Karpas-422 (cell line): Measurements from ENCODE around the gene APOH. TPM values are rescaled to one million over a fixed set of nuclear protein-coding genes. Genes with fewer than 3 reads are reported as not detected.

Source experiments
- DNase-seq: peaks from one replicate; pipeline ENCODE4 v3.0.0-alpha.2; 2015
- H2AFZ ChIP-seq: fragments of 200-600 bp; sonication (generic); 2 replicates; pipeline ENCODE4 v1.6.1; 2014; ENCODE audit warnings: antibody characterized with exemption, low read length, mixed read lengths
- H3K27ac ChIP-seq: fragments of 200-600 bp; sonication (generic); 2 replicates; pipeline ENCODE4 v1.5.1; 2014; ENCODE audit warnings: mild to moderate bottlenecking, low read length, moderate library complexity
- H3K27me3 ChIP-seq: fragments of 200-600 bp; sonication (generic); 2 replicates; pipeline ENCODE4 v1.6.1; 2014; ENCODE audit warnings: low read length, mixed read lengths
- H3K36me3 ChIP-seq: fragments of 200-600 bp; sonication (generic); 2 replicates; pipeline ENCODE4 v1.6.1; 2014; ENCODE audit warnings: low read length, mixed read lengths; ENCODE audit not compliant: insufficient read depth
- H3K4me1 ChIP-seq: fragments of 200-600 bp; sonication (generic); 2 replicates; pipeline ENCODE4 v1.6.1; 2014; ENCODE audit warnings: mild to moderate bottlenecking, low read length, mixed read lengths
- H3K4me2 ChIP-seq: fragments of 200-600 bp; sonication (generic); 2 replicates; pipeline ENCODE4 v1.6.1; 2014; ENCODE audit warnings: low read length, low read depth, mild to moderate bottlenecking; ENCODE audit not compliant: poor library complexity, severe bottlenecking
- H3K4me3 ChIP-seq: fragments of 200-600 bp; sonication (generic); 2 replicates; pipeline ENCODE4 v1.5.1; 2014; ENCODE audit warnings: mild to moderate bottlenecking, antibody characterized with exemption, low read length, mixed read lengths
- H3K79me2 ChIP-seq: fragments of 200-600 bp; sonication (generic); 2 replicates; pipeline ENCODE4 v1.6.1; 2014; ENCODE audit warnings: mild to moderate bottlenecking, low read length, mixed read lengths
- H3K9ac ChIP-seq: fragments of 200-600 bp; sonication (generic); 2 replicates; pipeline ENCODE4 v1.6.0; 2014; ENCODE audit warnings: low read length
- H3K9me2 ChIP-seq: fragments of 200-600 bp; sonication (generic), shearing (Covaris generic); replicated peaks from 2 replicates; pipeline ENCODE4 v1.6.0; 2014; ENCODE audit warnings: mild to moderate bottlenecking, low read length, moderate library complexity; ENCODE audit not compliant: insufficient read depth
- H3K9me3 ChIP-seq: fragments of 300-700, 200-600 bp; sonication (generic); 2 replicates; pipeline ENCODE4 v1.6.1; 2014; ENCODE audit warnings: low read length, mixed read lengths
- H4K20me1 ChIP-seq: fragments of 200-600 bp; sonication (generic); 2 replicates; pipeline ENCODE4 v1.6.1; 2014; ENCODE audit warnings: mild to moderate bottlenecking, antibody characterized with exemption, low read length, low read depth; ENCODE audit not compliant: insufficient read depth
- total RNA-seq: library from RNA; depleted of rRNA; stranded (reverse); fragments of >200 nt; shearing (Covaris generic); gene quantifications from 2 replicates; pipeline ENCODE4 v1.2.3, GENCODE V29; 2014; ENCODE audit warnings: low replicate concordance; rRNA removed

The APOH gene
- not detected in 2 replicates for total RNA-seq

GRCh38 chr17:66228887-66229782 lies at the start of gene APOH:
Gene APOH (minus strand): TSS chr17:66229415. CDS start chr17:66229379, 36 bp downstream.
- H3K36me3 ChIP-seq, result no peaks in the 10 kb centered on the region
- H3K4me2 ChIP-seq, result no peak within 1 kb of the TSS
- no peak within 1 kb of the TSS for H3K9ac ChIP-seq
- H4K20me1 ChIP-seq, result no peaks in the 10 kb centered on the region
- DNase-seq, result no peak
- no peak within 1 kb of the TSS for H3K4me3 ChIP-seq
- no peak within 1 kb of the TSS for H2AFZ ChIP-seq
- no peaks in the 10 kb centered on the region for H3K27me3 ChIP-seq
- no peaks in the 10 kb centered on the region for H3K9me3 ChIP-seq
- H3K9me2 ChIP-seq, result no peaks in the 10 kb centered on the region
- no peak within 1 kb of the TSS for H3K27ac ChIP-seq
- H3K4me1 ChIP-seq, result no peaks in the 10 kb centered on the region
- no peaks in the 10 kb centered on the region for H3K79me2 ChIP-seq

GRCh38 chr17:66277191-66277590 lies 48.0 kb upstream of the APOH start:
- Histone ChIP-seq H3K27me3 (no peaks in the 10 kb centered on the region), H3K4me3 (no peak overlapping the region), H3K9ac (no peak overlapping the region), H3K9me3 (no peaks in the 10 kb centered on the region), H3K27ac (no peak overlapping the region), H3K4me1 (no peaks in the 10 kb centered on the region), H3K36me3 (no peaks in the 10 kb centered on the region), H3K4me2 (no peak overlapping the region), H3K79me2 (no peaks in the 10 kb centered on the region), H2AFZ (no peak overlapping the region), H4K20me1 (no peaks in the 10 kb centered on the region), H3K9me2 (no peaks in the 10 kb centered on the region)
- DNase-seq, result no peak

GRCh38 chr17:66276328-66276937 lies 47.2 kb upstream of the APOH start:
- no peaks in the 10 kb centered on the region for H4K20me1 ChIP-seq
- H3K36me3 ChIP-seq, result no peaks in the 10 kb centered on the region
- no peak overlapping the region for H3K4me3 ChIP-seq
- no peaks in the 10 kb centered on the region for H3K79me2 ChIP-seq
- H3K9me2 ChIP-seq, result no peaks in the 10 kb centered on the region
- no peaks in the 10 kb centered on the region for H3K4me1 ChIP-seq
- no peak overlapping the region for H3K27ac ChIP-seq
- no peak overlapping the region for H3K4me2 ChIP-seq
- no peak overlapping the region for H3K9ac ChIP-seq
- H3K27me3 ChIP-seq, result no peaks in the 10 kb centered on the region
- DNase-seq, result no peak
- H2AFZ ChIP-seq, result no peak overlapping the region
- peaks cover under 1% of the 10 kb centered on the region; the same call in 1 of the 2 replicates for H3K9me3 ChIP-seq

GRCh38 chr17:66275651-66276050 lies 46.4 kb upstream of the APOH start:
- Histone ChIP-seq H3K36me3 (no peaks in the 10 kb centered on the region), H3K9me3 (peaks cover 5% of the 10 kb centered on the region; the same call in 1 of the 2 replicates), H4K20me1 (no peaks in the 10 kb centered on the region), H3K9me2 (no peaks in the 10 kb centered on the region), H3K4me2 (no peak overlapping the region), H3K79me2 (no peaks in the 10 kb centered on the region), H3K27ac (no peak overlapping the region), H2AFZ (no peak overlapping the region), H3K27me3 (no peaks in the 10 kb centered on the region), H3K9ac (no peak overlapping the region), H3K4me3 (no peak overlapping the region), H3K4me1 (no peaks in the 10 kb centered on the region)
- DNase-seq, result no peak

GRCh38 chr17:66273586-66273848 lies 44.3 kb upstream of the APOH start:
- no peaks in the 10 kb centered on the region; the same call in 1 of the 2 replicates for H3K27me3 ChIP-seq
- H2AFZ ChIP-seq, result no peak overlapping the region
- DNase-seq, result no peak
- no peak overlapping the region for H3K27ac ChIP-seq
- no peaks in the 10 kb centered on the region for H3K36me3 ChIP-seq
- no peak overlapping the region for H3K4me3 ChIP-seq
- no peaks in the 10 kb centered on the region for H3K9me2 ChIP-seq
- H4K20me1 ChIP-seq, result no peaks in the 10 kb centered on the region
- H3K4me1 ChIP-seq, result no peaks in the 10 kb centered on the region
- peaks cover 11% of the 10 kb centered on the region for H3K9me3 ChIP-seq
- H3K9ac ChIP-seq, result no peak overlapping the region
- H3K4me2 ChIP-seq, result no peak overlapping the region
- H3K79me2 ChIP-seq, result no peaks in the 10 kb centered on the region

- Histone ChIP-seq H3K4me2 (no peak overlapping the region), H3K9me2 (no peaks in the 10 kb centered on the region), H3K36me3 (no peaks in the 10 kb centered on the region), H3K4me3 (no peak overlapping the region), H3K27ac (no peak overlapping the region), H3K79me2 (no peaks in the 10 kb centered on the region), H3K27me3 (no peaks in the 10 kb centered on the region; the same call in 1 of the 2 replicates), H3K9ac (no peak overlapping the region), H3K4me1 (no peaks in the 10 kb centered on the region), H2AFZ (no peak overlapping the region), H4K20me1 (no peaks in the 10 kb centered on the region), H3K9me3 (peaks cover 11% of the 10 kb centered on the region)
- DNase-seq, result no peak
These were observed 43.8 kb upstream of the APOH start for GRCh38 chr17:66272811-66273585.

GRCh38 chr17:66271512-66271911 lies 42.3 kb upstream of the APOH start:
- peaks cover 11% of the 10 kb centered on the region for H3K9me3 ChIP-seq
- no peaks in the 10 kb centered on the region for H3K36me3 ChIP-seq
- no peak overlapping the region for H3K27ac ChIP-seq
- H3K27me3 ChIP-seq, result no peaks in the 10 kb centered on the region; the same call in 1 of the 2 replicates
- H3K9ac ChIP-seq, result no peak overlapping the region
- no peak overlapping the region for H3K4me2 ChIP-seq
- no peaks in the 10 kb centered on the region for H3K4me1 ChIP-seq
- no peaks in the 10 kb centered on the region for H4K20me1 ChIP-seq
- no peak overlapping the region for H2AFZ ChIP-seq
- no peak for DNase-seq
- H3K9me2 ChIP-seq, result no peaks in the 10 kb centered on the region
- H3K4me3 ChIP-seq, result no peak overlapping the region
- no peaks in the 10 kb centered on the region for H3K79me2 ChIP-seq

GRCh38 chr17:66270106-66270505 lies 40.9 kb upstream of the APOH start:
- H3K9me2 ChIP-seq, result no peaks in the 10 kb centered on the region
- no peak overlapping the region for H3K27ac ChIP-seq
- H3K4me2 ChIP-seq, result no peak overlapping the region
- peaks cover 11% of the 10 kb centered on the region for H3K9me3 ChIP-seq
- DNase-seq, result no peak
- no peaks in the 10 kb centered on the region; the same call in 1 of the 2 replicates for H3K27me3 ChIP-seq
- H3K36me3 ChIP-seq, result no peaks in the 10 kb centered on the region
- H3K79me2 ChIP-seq, result no peaks in the 10 kb centered on the region
- no peak overlapping the region for H2AFZ ChIP-seq
- no peaks in the 10 kb centered on the region for H4K20me1 ChIP-seq
- no peaks in the 10 kb centered on the region for H3K4me1 ChIP-seq
- no peak overlapping the region for H3K4me3 ChIP-seq
- no peak overlapping the region for H3K9ac ChIP-seq
